ENCODE measurements around the gene DHX38.

DHX38 gene

DNA sequence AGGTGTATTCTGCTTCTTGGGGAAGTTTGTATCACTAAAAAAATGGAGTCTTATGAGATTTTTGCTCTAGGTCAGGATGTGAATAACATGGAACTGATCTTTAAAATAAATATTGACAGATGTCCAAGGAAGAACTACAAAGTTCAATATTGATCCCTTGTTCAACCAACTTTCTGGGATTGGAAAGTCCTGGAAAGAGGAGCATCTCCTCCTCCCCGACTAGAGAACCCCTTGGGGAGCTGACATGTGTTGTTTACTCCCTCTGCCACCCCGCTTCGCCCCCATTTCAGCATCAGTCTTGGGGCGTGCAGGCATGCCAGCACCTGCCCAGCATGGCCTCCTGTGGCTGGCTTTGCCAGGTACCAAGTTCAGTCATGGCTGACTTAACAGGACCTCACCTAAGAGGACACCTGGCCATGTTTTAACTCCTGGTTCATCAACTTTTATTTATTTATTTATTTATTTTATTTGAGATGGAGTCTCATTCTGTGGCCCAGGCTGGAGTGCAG, 44.5 kb downstream of the DHX38 start:
- no peak for DNase-seq (ENCODE audit: extremely low spot score)
- TF ChIP-seq FOXA1 (IDR thresholded peaks at IDR 0.05) = no peak
- TF ChIP-seq FOXM1 (IDR thresholded peaks at IDR 0.05; ENCODE audit: borderline replicate concordance) = no peak
- no peak for TF ChIP-seq HDGF (IDR thresholded peaks at IDR 0.05; ENCODE audit: borderline replicate concordance)
- no peak for TF ChIP-seq L3MBTL2 (conservative IDR thresholded peaks at IDR 0.05)
- no peak for TF ChIP-seq ELF4 (IDR thresholded peaks at IDR 0.05)
- no peak for TF ChIP-seq SP1 (IDR thresholded peaks at IDR 0.05)
- no peak for TF ChIP-seq ZNF384 (IDR thresholded peaks at IDR 0.05)
- no peak for TF ChIP-seq TARDBP (IDR thresholded peaks at IDR 0.05)
- TF ChIP-seq BHLHE40 (IDR thresholded peaks at IDR 0.05; ENCODE audit: borderline replicate concordance) = no peak
- no peak for TF ChIP-seq ARNT (IDR thresholded peaks at IDR 0.05)
- TF ChIP-seq LEF1 (IDR thresholded peaks at IDR 0.05; ENCODE audit: borderline replicate concordance) = no peak
- TF ChIP-seq PKNOX1 (IDR thresholded peaks at IDR 0.05) = no peak
- POLR2A ChIA-PET = no interaction called here
- CTCF ChIA-PET = no interaction called here

GRCh38 chr16:72139908-72140307, 46.3 kb downstream of the DHX38 start:
- DNase-seq (ENCODE audit: extremely low spot score) = no peak
- POLR2A ChIA-PET = no interaction called here
- no peak for TF ChIP-seq FOXA1 (IDR thresholded peaks at IDR 0.05)
- no peak for TF ChIP-seq FOXM1 (IDR thresholded peaks at IDR 0.05; ENCODE audit: borderline replicate concordance)
- CTCF ChIA-PET = no interaction called here

DNA sequence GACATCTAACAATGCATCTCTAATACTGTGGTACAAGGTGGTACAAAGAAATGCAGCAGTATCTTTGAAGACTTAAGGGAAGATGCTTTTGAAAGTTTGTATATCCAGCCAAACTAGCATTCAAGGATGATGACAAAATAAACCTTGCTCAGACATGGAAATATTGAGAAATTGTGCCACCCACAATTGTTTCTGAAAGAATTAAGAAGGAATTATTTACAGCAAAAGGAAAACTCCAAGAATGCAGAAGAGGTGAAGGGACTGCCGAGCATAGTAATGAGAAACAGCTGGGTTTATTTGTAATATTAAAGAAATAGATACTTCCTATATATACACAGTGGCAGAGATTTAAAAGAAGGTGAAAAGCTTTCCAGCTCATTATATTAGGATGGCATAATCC, 48.8 kb downstream of the DHX38 start:
- no peak for DNase-seq (ENCODE audit: extremely low spot score)
- CTCF ChIA-PET = no interaction called here
- no peak for TF ChIP-seq L3MBTL2 (conservative IDR thresholded peaks at IDR 0.05)
- no peak for TF ChIP-seq ELF4 (IDR thresholded peaks at IDR 0.05)
- TF ChIP-seq BHLHE40 (IDR thresholded peaks at IDR 0.05; ENCODE audit: borderline replicate concordance) = no peak
- no peak for TF ChIP-seq ZNF384 (IDR thresholded peaks at IDR 0.05)
- TF ChIP-seq PKNOX1 (IDR thresholded peaks at IDR 0.05) = no peak
- no peak for TF ChIP-seq FOXA1 (IDR thresholded peaks at IDR 0.05)
- TF ChIP-seq FOXM1 (IDR thresholded peaks at IDR 0.05; ENCODE audit: borderline replicate concordance) = no peak
- no peak for TF ChIP-seq ARNT (IDR thresholded peaks at IDR 0.05)
- TF ChIP-seq TARDBP (IDR thresholded peaks at IDR 0.05) = no peak
- TF ChIP-seq FOXK2 (IDR thresholded peaks at IDR 0.05) = no peak
- no peak for TF ChIP-seq NFRKB (IDR thresholded peaks at IDR 0.05)
- no peak for TF ChIP-seq HDGF (IDR thresholded peaks at IDR 0.05; ENCODE audit: borderline replicate concordance)
- TF ChIP-seq LEF1 (IDR thresholded peaks at IDR 0.05; ENCODE audit: borderline replicate concordance) = no peak
- TF ChIP-seq SUZ12 (IDR thresholded peaks at IDR 0.05) = no peak
- no peak for TF ChIP-seq CTBP1 (IDR thresholded peaks at IDR 0.05; ENCODE audit: borderline replicate concordance)
- no peak for TF ChIP-seq SP1 (IDR thresholded peaks at IDR 0.05)
- POLR2A ChIA-PET = no interaction called here

GRCh38 chr16:72149676-72150464, 56.2 kb downstream of the DHX38 start:
- TF ChIP-seq L3MBTL2 (conservative IDR thresholded peaks at IDR 0.05) (no peak), FOXA1 (IDR thresholded peaks at IDR 0.05) (no peak), HDGF (IDR thresholded peaks at IDR 0.05; ENCODE audit: borderline replicate concordance) (no peak), FOXM1 (IDR thresholded peaks at IDR 0.05; ENCODE audit: borderline replicate concordance) (no peak), PKNOX1 (IDR thresholded peaks at IDR 0.05) (no peak), NFRKB (IDR thresholded peaks at IDR 0.05) (no peak), BHLHE40 (IDR thresholded peaks at IDR 0.05; ENCODE audit: borderline replicate concordance) (no peak), FOXK2 (IDR thresholded peaks at IDR 0.05) (no peak)
- ChIA-PET POLR2A (no interaction called here), CTCF (interaction anchor here (0.6 to 1.2 kb wide), 3 partner anchors 9 to 25 kb away, joined by 3 to 4 read pairs (median 3); no protein-coding TSS in a partner anchor)
- no peak for DNase-seq (ENCODE audit: extremely low spot score)

- no peak for DNase-seq (ENCODE audit: extremely low spot score)
- TF ChIP-seq TARDBP (IDR thresholded peaks at IDR 0.05) = no peak
- POLR2A ChIA-PET = no interaction called here
- CTCF ChIA-PET = no interaction called here
These were observed 65.7 kb downstream of the DHX38 start for GRCh38 chr16:72159386-72159785.

- ChIA-PET POLR2A (no interaction called here), CTCF (no interaction called here)
These were observed 66.2 kb downstream of the DHX38 start for GRCh38 chr16:72159801-72160200.

More at GRCh38 chr16:72159801-72160200, 66.2 kb downstream of the DHX38 start:
- DNase-seq (ENCODE audit: extremely low spot score) = no peak
- TF ChIP-seq FOXA1 (IDR thresholded peaks at IDR 0.05) (no peak), PKNOX1 (IDR thresholded peaks at IDR 0.05) (no peak), LEF1 (IDR thresholded peaks at IDR 0.05; ENCODE audit: borderline replicate concordance) (no peak), TARDBP (IDR thresholded peaks at IDR 0.05) (no peak), ARNT (IDR thresholded peaks at IDR 0.05) (no peak), FOXM1 (IDR thresholded peaks at IDR 0.05; ENCODE audit: borderline replicate concordance) (no peak), SP1 (IDR thresholded peaks at IDR 0.05) (no peak), SUZ12 (IDR thresholded peaks at IDR 0.05) (no peak), NFRKB (IDR thresholded peaks at IDR 0.05) (no peak), L3MBTL2 (conservative IDR thresholded peaks at IDR 0.05) (no peak), FOXK2 (IDR thresholded peaks at IDR 0.05) (no peak), ELF4 (IDR thresholded peaks at IDR 0.05) (no peak), CTBP1 (IDR thresholded peaks at IDR 0.05; ENCODE audit: borderline replicate concordance) (no peak), HDGF (IDR thresholded peaks at IDR 0.05; ENCODE audit: borderline replicate concordance) (no peak), ZNF384 (IDR thresholded peaks at IDR 0.05) (no peak), BHLHE40 (IDR thresholded peaks at IDR 0.05; ENCODE audit: borderline replicate concordance) (no peak)
